ENCODE data around the gene ZNF837.
A peak's percentile ranks its signal among the peaks of the same experiment; 100 is the strongest.
"Not testable (repeated sequence)": the region's sequence is repeated elsewhere in the genome, so short reads cannot be mapped to it uniquely, and the experiment has no call there.

Gene ZNF837

DNA sequence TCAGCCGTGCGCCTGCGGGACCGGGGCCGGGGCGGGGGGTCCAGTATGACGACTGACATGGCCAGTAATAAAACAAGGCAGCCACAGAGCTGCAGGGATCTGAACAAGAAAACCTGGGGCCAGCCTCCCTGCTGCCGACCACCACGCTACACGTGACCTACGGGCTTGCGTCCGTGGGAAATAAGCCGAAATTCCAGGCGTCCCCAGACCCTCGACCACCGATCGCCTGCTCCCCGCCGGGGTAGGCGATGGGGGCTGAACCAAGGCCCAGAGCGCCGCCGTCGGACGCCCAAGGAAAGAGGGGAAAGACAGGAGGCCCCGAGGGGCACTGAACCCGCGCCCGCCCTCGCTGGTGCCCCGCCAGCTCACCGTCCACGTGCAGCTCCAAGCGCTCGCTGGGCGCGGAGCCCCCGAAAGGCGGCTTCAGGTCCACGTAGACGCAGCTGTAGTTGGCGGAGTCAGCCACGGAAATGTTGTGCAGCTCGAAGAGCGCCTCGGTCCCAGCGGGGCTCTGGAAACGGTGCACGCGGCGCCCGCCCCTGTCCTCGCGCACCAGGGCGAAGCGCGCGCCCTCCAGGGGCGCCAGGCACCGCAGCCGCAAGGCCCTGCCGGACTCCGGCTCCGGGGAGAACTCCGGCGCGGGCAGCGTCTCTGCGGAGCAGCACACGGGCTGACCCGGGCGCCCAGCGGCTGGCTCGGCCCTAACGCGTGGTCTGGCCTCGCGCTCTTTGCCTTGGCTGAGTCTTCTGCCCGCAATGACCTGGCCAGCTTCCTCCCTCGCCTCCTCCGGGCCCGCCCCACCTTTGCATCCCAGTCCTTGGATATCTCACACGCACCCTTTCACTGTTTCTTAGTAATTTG, 30.6 kb downstream of the ZNF837 start:
- TF ChIP-seq, protein P1, sequence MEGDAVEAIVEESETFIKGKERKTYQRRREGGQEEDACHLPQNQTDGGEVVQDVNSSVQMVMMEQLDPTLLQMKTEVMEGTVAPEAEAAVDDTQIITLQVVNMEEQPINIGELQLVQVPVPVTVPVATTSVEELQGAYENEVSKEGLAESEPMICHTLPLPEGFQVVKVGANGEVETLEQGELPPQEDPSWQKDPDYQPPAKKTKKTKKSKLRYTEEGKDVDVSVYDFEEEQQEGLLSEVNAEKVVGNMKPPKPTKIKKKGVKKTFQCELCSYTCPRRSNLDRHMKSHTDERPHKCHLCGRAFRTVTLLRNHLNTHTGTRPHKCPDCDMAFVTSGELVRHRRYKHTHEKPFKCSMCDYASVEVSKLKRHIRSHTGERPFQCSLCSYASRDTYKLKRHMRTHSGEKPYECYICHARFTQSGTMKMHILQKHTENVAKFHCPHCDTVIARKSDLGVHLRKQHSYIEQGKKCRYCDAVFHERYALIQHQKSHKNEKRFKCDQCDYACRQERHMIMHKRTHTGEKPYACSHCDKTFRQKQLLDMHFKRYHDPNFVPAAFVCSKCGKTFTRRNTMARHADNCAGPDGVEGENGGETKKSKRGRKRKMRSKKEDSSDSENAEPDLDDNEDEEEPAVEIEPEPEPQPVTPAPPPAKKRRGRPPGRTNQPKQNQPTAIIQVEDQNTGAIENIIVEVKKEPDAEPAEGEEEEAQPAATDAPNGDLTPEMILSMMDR (conservative IDR thresholded peaks at IDR 0.05; ENCODE audit: control insufficient read depth, insufficient read depth, low read depth, low read length): no peak
- H3K4me3 ChIP-seq (ENCODE audit: control insufficient read depth, low read depth, low read length): no peak overlapping the region
- DNase-seq (ENCODE audit: low read depth): no peak

DNA sequence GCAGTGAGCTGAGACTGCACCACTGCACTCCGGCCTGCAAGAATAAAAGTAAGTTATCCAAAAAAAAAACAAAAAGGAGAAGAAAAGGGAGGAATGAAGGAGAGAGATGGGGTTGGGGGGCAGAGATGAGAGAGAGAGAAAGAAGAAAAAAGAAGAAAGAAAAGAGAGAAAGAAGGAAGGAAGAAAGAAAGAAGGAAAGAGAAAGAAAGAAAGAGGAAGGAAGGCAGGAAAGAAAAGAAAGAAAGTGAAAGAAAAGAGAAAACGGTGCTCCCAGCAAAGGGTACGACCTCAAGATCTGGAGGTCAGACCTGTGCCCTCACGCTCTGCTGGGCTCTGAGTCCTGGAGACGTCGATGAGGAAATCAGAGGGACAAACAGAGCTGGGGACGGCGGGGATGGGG, 31.2 kb downstream of the ZNF837 start:
- no peak for DNase-seq (ENCODE audit: low read depth)
- no peak overlapping the region for H3K4me3 ChIP-seq (ENCODE audit: control insufficient read depth, low read depth, low read length)
- TF ChIP-seq, protein P1 (conservative IDR thresholded peaks at IDR 0.05; ENCODE audit: control insufficient read depth, insufficient read depth, low read depth, low read length): no peak

DNA sequence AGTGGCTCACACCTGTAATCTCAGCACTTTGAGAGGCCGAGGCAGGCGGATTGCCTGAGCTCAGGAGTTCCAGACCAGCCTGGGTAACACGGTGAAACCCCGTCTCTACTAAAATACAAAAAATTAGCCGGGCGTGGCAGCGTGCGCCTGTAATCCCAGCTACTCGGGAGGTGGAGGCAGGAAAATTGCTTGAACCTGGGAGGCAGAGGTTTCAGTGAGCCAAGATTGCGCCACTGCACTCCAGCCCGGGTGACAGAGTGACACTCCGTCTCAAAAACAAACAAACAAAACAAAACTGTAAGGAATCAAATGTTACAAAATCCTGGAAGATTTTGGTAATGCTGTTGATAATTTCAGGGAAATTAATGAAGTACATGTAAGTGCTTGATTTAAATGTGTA, 32.8 kb downstream of the ZNF837 start:
- DNase-seq (ENCODE audit: low read depth): not testable (repeated sequence)
- peak overlapping the region; percentile 87 for H3K4me3 ChIP-seq (ENCODE audit: control insufficient read depth, low read depth, low read length)

DNA sequence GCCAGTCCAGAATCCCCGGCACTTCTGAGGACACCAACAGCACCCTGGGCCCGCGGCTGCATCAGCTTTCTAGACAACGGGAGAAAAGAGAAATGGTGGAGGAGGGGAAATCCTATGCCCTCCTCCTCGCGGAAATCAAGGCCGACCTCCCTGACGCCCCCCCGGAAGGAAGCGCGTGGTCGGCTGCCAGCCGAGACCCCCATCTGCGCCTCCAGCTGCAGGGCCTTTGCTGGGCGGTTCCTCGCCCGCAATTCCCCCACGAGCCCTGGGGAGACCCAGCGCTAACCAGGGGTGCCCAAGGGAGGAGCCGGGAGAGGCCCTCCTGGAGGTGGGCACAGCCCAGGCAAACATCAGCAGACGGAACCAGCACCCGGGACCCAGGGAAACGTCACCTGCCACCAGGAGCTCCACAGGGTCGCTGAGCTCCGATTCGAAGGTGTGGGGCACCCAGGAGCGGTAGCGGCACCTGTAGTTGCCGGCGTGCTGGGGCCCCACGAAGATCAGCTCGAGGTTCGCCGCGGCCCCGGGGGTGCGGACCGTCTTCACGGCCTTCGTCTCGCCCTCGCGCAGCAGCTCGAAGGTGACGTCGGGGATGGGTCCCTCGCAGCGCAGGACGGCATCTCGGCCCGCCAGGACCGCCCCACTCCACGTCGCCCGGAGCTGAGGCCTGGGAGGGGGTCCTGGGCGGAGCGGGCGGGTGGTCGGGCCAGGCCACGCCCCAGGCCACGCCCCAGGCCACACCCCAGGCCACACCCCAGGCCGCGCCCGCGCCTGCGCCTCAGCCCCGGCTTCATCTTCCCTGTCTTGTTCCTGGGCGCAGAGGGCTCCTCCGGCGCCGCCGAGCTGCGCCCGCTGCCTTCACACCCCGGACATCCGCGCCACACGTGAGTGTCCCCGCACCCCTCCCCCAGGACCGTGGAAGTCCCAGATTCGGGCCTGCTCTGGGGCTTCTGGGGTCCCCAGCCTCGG, 33.6 kb downstream of the ZNF837 start:
- TF ChIP-seq, protein P1 (conservative IDR thresholded peaks at IDR 0.05; ENCODE audit: control insufficient read depth, insufficient read depth, low read depth, low read length): no peak
- peak overlapping the region; percentile 87 for H3K4me3 ChIP-seq (ENCODE audit: control insufficient read depth, low read depth, low read length)
- peak; percentile 69 for DNase-seq (ENCODE audit: low read depth)

DNA sequence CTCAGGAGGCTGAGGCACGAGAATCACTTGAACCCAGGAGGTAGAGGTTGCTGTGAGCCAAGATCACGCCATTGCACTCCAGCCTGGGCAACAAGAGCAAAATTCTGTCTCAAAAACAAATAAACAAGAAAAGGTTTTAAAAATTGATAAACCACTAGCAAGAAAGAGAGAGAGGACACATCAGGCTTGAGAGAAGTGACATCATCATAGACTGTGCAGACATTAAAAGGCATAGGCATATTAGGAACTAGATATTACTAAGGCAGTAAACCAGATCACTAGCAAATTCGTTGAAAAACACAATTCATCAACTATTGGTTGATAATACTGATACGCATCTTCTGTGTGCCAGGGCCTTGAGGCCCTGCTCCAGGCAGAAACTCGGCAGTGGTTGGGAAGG, 35.3 kb downstream of the ZNF837 start:
- DNase-seq (ENCODE audit: low read depth): no peak
- H3K4me3 ChIP-seq (ENCODE audit: control insufficient read depth, low read depth, low read length): no peak overlapping the region
- TF ChIP-seq, protein P1 (conservative IDR thresholded peaks at IDR 0.05; ENCODE audit: control insufficient read depth, insufficient read depth, low read depth, low read length): no peak

DNA sequence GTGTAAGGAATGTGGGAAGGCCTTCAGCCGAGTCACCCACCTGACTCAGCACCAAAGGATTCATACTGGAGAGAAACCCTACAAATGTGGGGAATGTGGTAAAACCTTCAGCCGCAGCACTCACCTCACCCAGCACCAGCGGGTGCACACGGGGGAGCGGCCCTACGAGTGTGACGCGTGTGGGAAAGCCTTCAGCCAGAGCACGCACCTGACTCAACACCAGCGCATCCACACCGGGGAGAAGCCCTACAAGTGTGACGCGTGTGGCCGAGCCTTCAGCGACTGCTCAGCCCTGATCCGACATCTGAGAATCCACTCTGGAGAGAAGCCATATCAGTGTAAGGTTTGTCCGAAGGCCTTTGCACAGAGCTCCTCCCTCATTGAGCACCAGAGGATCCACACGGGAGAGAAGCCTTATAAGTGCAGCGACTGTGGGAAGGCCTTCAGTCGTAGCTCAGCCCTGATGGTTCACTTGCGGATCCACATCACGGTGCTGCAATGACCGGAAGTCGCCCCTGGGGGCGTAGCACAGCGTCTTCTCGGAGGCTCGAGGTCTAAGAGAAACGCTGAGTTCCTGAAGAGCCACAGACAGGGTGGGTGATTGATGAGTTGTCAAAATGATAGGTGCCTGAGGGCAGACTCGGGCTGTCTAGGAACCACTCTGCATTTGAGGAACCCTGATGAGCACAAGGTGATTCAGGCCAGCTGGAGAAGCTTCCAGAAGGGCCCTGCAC, 41.8 kb downstream of the ZNF837 start:
- TF ChIP-seq, protein P1 (conservative IDR thresholded peaks at IDR 0.05; ENCODE audit: control insufficient read depth, insufficient read depth, low read depth, low read length): no peak
- no peak overlapping the region for H3K4me3 ChIP-seq (ENCODE audit: control insufficient read depth, low read depth, low read length)
- DNase-seq (ENCODE audit: low read depth): peak; percentile 18
